Sigmoid colon (tissue), 4 donors: ENCODE results near the gene USP46.

Experiments
- EP300 ChIP-seq, 4 donors: sonication (generic); formaldehyde crosslinking; IDR thresholded peaks; one replicate each; pipeline ENCODE4 v1.6.1; 2017; ENCODE audit warnings: antibody characterized with exemption in 4 of 4
- POLR2A ChIP-seq, 2 donors: fragments of 450-650 bp; IDR thresholded peaks; one replicate each; pipeline ENCODE4 v1.6.1; 2016; ENCODE audit warnings: antibody characterized with exemption in 2 of 2, mild to moderate bottlenecking in 2 of 2, moderate library complexity in 2 of 2
- POLR2AphosphoS5 ChIP-seq, 4 donors: sonication (generic); formaldehyde crosslinking; IDR thresholded peaks; one replicate each; pipeline ENCODE4 v1.6.1; 2017; ENCODE audit warnings: antibody characterized with exemption in 4 of 4
- TF ChIP-seq, protein P1 (sequence below), 4 experiments: fragments of 450-650 bp in 3 of 4; fragments of 200-600 bp in 1 of 4; IDR thresholded peaks; one replicate each; pipeline ENCODE4 v1.5.1; 2016 to 2019; ENCODE audit warnings: antibody characterized with exemption in 4 of 4, mild to moderate bottlenecking in 3 of 4, moderate library complexity in 2 of 4

DNA sequence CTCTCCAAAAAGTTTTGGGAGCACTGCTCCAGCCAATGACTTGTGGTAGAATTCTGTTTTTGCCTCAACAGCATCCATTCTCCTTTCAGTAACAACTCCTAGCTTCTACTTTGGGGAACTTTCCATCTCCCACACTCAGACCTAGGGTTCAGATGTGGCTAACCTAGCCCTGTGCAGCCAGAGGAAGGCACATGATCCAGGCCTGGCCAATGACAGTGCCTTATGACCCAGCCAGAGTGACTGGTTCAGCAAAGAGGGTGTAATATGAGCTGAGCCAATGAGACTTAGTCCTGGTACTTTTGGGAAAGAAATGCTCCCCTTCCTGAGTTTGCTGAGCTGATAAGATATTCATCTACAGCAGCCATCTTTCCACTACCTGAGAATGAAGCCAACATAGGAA is 5.4 kb upstream of the USP46 start:
- TF ChIP-seq POLR2AphosphoS5 (IDR thresholded peaks at IDR 0.05) (no peak), POLR2A (IDR thresholded peaks at IDR 0.05) (no peak), EP300 (IDR thresholded peaks at IDR 0.05) (no peak)
- TF ChIP-seq, protein P1, sequence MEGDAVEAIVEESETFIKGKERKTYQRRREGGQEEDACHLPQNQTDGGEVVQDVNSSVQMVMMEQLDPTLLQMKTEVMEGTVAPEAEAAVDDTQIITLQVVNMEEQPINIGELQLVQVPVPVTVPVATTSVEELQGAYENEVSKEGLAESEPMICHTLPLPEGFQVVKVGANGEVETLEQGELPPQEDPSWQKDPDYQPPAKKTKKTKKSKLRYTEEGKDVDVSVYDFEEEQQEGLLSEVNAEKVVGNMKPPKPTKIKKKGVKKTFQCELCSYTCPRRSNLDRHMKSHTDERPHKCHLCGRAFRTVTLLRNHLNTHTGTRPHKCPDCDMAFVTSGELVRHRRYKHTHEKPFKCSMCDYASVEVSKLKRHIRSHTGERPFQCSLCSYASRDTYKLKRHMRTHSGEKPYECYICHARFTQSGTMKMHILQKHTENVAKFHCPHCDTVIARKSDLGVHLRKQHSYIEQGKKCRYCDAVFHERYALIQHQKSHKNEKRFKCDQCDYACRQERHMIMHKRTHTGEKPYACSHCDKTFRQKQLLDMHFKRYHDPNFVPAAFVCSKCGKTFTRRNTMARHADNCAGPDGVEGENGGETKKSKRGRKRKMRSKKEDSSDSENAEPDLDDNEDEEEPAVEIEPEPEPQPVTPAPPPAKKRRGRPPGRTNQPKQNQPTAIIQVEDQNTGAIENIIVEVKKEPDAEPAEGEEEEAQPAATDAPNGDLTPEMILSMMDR (IDR thresholded peaks at IDR 0.05): no peak
